WTC11 (cell line): ENCODE measurements around the gene KLK3.

Source experiments
- CREM ChIP-seq: sonication (generic); formaldehyde crosslinking; IDR thresholded peaks from 2 replicates; pipeline ENCODE4 v1.8.1; 2022; ENCODE audit warnings: mild to moderate bottlenecking, missing genetic modification reagents, moderate library complexity
- ETV6 ChIP-seq: sonication (generic); formaldehyde crosslinking; IDR thresholded peaks from 2 replicates; pipeline ENCODE4 v1.8.1; 2022; ENCODE audit warnings: mild to moderate bottlenecking, missing genetic modification reagents
- GABPB1 ChIP-seq: sonication (generic); formaldehyde crosslinking; IDR thresholded peaks from 2 replicates; pipeline ENCODE4 v1.8.1; 2023; ENCODE audit warnings: mild to moderate bottlenecking, missing genetic modification reagents
- MYBL2 ChIP-seq: sonication (generic); formaldehyde crosslinking; IDR thresholded peaks from 2 replicates; pipeline ENCODE4 v1.8.1; 2023; ENCODE audit warnings: mild to moderate bottlenecking, moderate library complexity, missing genetic modification reagents
- NFATC4 ChIP-seq: fragments of 250-450 bp; sonication (Bioruptor Pico); IDR thresholded peaks from 2 replicates; pipeline ENCODE4 v1.9.0; 2021; ENCODE audit warnings: mild to moderate bottlenecking
- NFE2L1 ChIP-seq: sonication (generic); formaldehyde crosslinking; IDR thresholded peaks from 2 replicates; pipeline ENCODE4 v1.8.1; 2023; ENCODE audit warnings: missing genetic modification reagents
- PRDM15 ChIP-seq: sonication (generic); formaldehyde crosslinking; IDR thresholded peaks from 2 replicates; pipeline ENCODE4 v1.8.0; 2022; ENCODE audit warnings: missing genetic modification reagents
- SP1 ChIP-seq: sonication (generic); formaldehyde crosslinking; conservative IDR thresholded peaks from 2 replicates; pipeline ENCODE4 v1.8.1; 2022; ENCODE audit warnings: missing genetic modification reagents
- ZBTB21 ChIP-seq: sonication (generic); formaldehyde crosslinking; IDR thresholded peaks from 2 replicates; pipeline ENCODE4 v1.8.1; 2023; ENCODE audit warnings: mild to moderate bottlenecking, missing genetic modification reagents, borderline replicate concordance
- TF ChIP-seq, protein P1 (sequence below): fragments of 200-600 bp; IDR thresholded peaks from 2 replicates; pipeline ENCODE4 v1.8.0; 2022; ENCODE audit warnings: antibody characterized with exemption

DNA sequence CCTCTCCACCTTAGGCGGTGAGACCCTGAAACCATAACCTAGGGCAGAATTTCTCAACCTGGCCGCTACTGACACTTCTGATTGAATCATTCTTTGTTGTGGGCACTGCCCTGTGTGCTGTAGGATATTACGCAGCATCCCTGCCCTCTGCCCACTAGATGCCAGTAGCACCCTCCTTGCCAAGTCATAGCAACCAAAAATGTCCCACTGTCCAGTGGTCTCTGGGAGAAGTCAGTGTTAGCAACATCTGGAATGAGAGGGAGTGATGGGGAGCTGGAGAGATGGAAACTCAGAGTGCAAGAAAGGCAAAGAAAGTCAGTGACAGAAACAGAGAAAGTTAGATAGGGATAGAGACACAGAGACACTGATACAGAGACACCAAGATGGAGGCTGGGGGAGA is 42.9 kb downstream of the KLK3 start:
- TF ChIP-seq MYBL2 (no peak), ETV6 (CRISPR knock-in tag) (no peak), PRDM15 (CRISPR knock-in tag) (no peak), ZBTB21 (CRISPR knock-in tag) (no peak), GABPB1 (CRISPR knock-in tag) (no peak), NFATC4 (no peak), SP1 (CRISPR knock-in tag) (no peak), NFE2L1 (no peak), CREM (CRISPR knock-in tag) (no peak)
- TF ChIP-seq, protein P1, sequence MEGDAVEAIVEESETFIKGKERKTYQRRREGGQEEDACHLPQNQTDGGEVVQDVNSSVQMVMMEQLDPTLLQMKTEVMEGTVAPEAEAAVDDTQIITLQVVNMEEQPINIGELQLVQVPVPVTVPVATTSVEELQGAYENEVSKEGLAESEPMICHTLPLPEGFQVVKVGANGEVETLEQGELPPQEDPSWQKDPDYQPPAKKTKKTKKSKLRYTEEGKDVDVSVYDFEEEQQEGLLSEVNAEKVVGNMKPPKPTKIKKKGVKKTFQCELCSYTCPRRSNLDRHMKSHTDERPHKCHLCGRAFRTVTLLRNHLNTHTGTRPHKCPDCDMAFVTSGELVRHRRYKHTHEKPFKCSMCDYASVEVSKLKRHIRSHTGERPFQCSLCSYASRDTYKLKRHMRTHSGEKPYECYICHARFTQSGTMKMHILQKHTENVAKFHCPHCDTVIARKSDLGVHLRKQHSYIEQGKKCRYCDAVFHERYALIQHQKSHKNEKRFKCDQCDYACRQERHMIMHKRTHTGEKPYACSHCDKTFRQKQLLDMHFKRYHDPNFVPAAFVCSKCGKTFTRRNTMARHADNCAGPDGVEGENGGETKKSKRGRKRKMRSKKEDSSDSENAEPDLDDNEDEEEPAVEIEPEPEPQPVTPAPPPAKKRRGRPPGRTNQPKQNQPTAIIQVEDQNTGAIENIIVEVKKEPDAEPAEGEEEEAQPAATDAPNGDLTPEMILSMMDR = no peak
